Cardiac fibroblast (primary cell): ENCODE measurements around the gene ZSCAN23.
"Not testable (repeated sequence)": the region's sequence is repeated elsewhere in the genome, so short reads cannot be mapped to it uniquely, and the experiment has no call there.

Experiments
- DNase-seq, 2 donors: peaks; one replicate each; pipeline versions ENCODE4 v3.0.0 to v3.0.0-alpha.2; 2010; ENCODE audit warnings: low read depth in 2 of 2
- H3K4me3 ChIP-seq, 2 donors: replicated peaks in 1 of 2; 1 replicate in 1 of 2; 2 replicates in 1 of 2; pipeline ENCODE4 v1.5.1; 2011; ENCODE audit warnings: low read depth in 2 of 2, low read length in 2 of 2, mild to moderate bottlenecking in 2 of 2, moderate library complexity in 1 of 2
- CTCF ChIP-seq: IDR thresholded peaks from one replicate; pipeline ENCODE4 v1.5.1; 2011; ENCODE audit warnings: low read depth, mild to moderate bottlenecking, low read length, inconsistent platforms

The ZSCAN23 gene

GRCh38 chr6:28462401-28462800, 19.1 kb upstream of the ZSCAN23 start:
- TF ChIP-seq CTCF, result no peak
- H3K4me3 ChIP-seq, result no peak overlapping the region
- DNase-seq, result no peak

GRCh38 chr6:28458568-28458967, 15.3 kb upstream of the ZSCAN23 start:
- DNase-seq, result no peak
- no peak for TF ChIP-seq CTCF
- H3K4me3 ChIP-seq, result no peak overlapping the region

- TF ChIP-seq CTCF, result no peak
- H3K4me3 ChIP-seq, result no peak overlapping the region
- no peak for DNase-seq
Observed at GRCh38 chr6:28449056-28449455, 5.8 kb upstream of the ZSCAN23 start.

- not testable (repeated sequence) for H3K4me3 ChIP-seq, DNase-seq
Observed at GRCh38 chr6:28447512-28447906, 4.2 kb upstream of the ZSCAN23 start.

GRCh38 chr6:28446818-28447511, 3.7 kb upstream of the ZSCAN23 start:
- TF ChIP-seq CTCF, result no peak

GRCh38 chr6:28444759-28445158, 1.5 kb upstream of the ZSCAN23 start:
- H3K4me3 ChIP-seq, result not testable (repeated sequence)
- peak in 1 of 2 donors; percentile 7 for DNase-seq

More at GRCh38 chr6:28446818-28447511, 3.7 kb upstream of the ZSCAN23 start:
- peak overlapping the region; percentile 49 to 56 for H3K4me3 ChIP-seq
- peak in 1 of 2 donors; percentile 4 for DNase-seq

- no peak for DNase-seq
- peak overlapping the region; percentile 86 to 97 for H3K4me3 ChIP-seq
- no peak for TF ChIP-seq CTCF
Observed at GRCh38 chr6:28442586-28442985, 705 bp downstream of the ZSCAN23 start.

GRCh38 chr6:28436404-28436803, 6.9 kb downstream of the ZSCAN23 start:
- no peak for DNase-seq
- TF ChIP-seq CTCF, result no peak

More at GRCh38 chr6:28436404-28436803, 6.9 kb downstream of the ZSCAN23 start:
- no peak overlapping the region for H3K4me3 ChIP-seq
